NCI-H2196 (cell line): ENCODE measurements around the gene ZNF552.
A peak's percentile ranks its signal among the peaks of the same experiment; 100 is the strongest.
"Not testable (repeated sequence)": the region's sequence is repeated elsewhere in the genome, so short reads cannot be mapped to it uniquely, and the experiment has no call there.

Experiments used
- DNase-seq: peaks from one replicate; lab custom pipeline; 2025; ENCODE audit not compliant: unreplicated experiment; lab: John Stamatoyannopoulos, UW

ZNF552 gene

GRCh38 chr19:57814505-57815246, at the start of gene ZNF552:
Gene ZNF552 (minus strand): TSS chr19:57814913. CDS start chr19:57814743, 170 bp downstream.
- DNase-seq = peak; percentile 97

GRCh38 chr19:57862351-57862750, 47.6 kb upstream of the ZNF552 start:
- not testable (repeated sequence) for DNase-seq

- not testable (repeated sequence) for DNase-seq
These were observed 39.4 kb upstream of the ZNF552 start for GRCh38 chr19:57854117-57854516.

DNA sequence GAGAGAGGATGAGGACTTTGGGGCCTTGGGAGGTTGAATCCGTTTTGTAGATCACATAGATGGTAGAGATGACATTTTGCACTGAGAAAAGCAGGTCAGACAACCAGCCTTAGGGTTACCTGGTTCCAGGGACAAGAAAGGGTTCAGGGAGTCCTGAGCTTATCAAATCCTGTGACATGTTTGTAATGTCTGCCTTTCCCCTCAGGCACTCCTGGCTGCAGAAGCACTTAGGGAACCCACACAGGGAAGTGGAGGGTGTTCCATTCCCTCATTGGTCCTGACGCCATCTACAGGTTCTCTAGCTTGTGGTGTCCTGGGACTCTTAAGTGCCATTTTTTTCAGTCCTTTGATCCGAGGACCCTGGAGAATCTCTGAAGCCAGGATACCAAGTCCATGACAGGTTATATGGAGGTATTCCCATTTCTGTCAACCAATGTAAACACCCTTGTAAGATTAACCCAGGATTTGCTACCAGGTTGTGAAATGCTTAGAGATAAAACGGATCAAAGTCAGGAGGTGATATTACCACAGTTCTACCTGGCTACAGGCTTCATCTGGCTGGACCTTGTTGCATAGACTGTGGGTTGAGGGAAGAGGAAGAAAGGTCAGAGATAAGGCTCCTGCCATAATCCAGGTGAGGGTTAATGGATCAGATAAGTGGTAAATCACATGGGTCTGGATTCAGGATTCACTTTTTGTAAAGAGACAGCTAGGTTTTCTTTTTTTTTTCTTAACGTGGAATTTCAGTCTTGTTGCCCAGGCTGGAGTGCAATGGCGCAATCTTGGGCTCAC, 37.3 kb upstream of the ZNF552 start:
- DNase-seq = not testable (repeated sequence)

GRCh38 chr19:57850553-57851017, 35.9 kb upstream of the ZNF552 start:
- DNase-seq = no peak

DNA sequence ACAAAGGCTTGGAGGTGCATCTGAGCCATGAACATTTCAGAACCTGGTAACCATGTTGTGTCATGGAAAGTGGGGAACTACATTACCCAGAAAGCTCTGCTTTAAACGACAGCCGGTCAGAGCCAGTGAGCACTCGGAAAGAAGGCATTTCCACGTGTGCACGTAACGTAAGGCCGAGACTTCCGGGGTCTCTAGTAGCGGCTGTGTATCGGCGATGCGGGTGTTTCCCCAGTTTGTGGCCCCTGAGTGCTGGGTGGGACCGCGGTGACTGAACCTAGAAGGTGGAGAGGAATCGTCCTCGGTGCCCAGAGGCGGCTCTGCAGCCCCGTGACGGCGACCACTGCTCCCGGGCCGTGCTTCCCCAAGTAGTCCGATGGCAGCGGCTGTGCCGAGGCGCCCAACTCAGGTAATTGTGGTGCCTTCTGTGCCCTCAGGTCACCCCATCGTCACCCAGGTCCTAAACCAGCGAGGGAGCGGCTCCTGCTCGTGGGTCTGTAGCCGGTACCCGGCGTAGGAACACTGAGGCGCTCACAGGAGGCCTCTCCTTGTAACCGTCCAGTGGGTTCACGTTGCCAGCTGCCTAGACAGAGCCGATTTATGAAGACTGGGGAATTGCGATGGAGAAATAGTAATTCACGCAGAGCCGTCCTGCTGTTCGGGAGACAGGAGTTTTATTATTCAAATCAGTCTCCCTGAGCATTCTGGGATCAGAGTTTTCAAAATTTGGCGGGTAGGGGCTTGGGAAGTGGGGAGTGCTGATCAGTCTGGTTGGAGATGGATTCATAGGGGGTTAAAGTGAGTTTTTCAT, 35.2 kb upstream of the ZNF552 start, which contains the start of gene ZNF587:
Gene ZNF587 (plus strand): TSS at position 194 of the 808 bp plus-strand sequence. CDS start 180 bp downstream, at position 374.
- DNase-seq = peak; percentile 74

GRCh38 chr19:57849162-57849665, 34.5 kb upstream of the ZNF552 start:
- DNase-seq = not testable (repeated sequence)

GRCh38 chr19:57847164-57847563, 32.5 kb upstream of the ZNF552 start:
- DNase-seq = not testable (repeated sequence)

GRCh38 chr19:57841122-57841763, 26.5 kb upstream of the ZNF552 start:
- DNase-seq = no peak

- not testable (repeated sequence) for DNase-seq
These were observed 24.0 kb upstream of the ZNF552 start for GRCh38 chr19:57838622-57839191.

DNA sequence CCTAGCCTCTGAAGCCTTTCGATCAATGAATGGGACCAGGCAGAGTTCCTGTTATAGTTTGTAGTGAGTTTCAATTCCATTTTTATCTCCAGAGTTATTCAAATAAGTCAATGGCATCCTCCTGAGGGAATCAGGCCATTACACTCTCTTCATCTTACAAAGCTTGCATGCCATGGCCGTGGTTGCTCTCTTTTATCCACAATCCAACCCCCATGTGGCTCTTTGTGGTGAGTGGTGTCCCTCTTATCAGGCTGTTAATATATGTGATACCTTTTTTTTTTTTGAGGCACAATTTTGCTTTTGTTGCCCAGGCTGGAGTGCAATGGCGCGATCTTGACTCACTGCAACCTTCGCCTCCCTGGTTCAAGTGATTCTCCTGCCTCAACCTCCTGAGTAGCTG, 22.3 kb upstream of the ZNF552 start:
- not testable (repeated sequence) for DNase-seq

DNA sequence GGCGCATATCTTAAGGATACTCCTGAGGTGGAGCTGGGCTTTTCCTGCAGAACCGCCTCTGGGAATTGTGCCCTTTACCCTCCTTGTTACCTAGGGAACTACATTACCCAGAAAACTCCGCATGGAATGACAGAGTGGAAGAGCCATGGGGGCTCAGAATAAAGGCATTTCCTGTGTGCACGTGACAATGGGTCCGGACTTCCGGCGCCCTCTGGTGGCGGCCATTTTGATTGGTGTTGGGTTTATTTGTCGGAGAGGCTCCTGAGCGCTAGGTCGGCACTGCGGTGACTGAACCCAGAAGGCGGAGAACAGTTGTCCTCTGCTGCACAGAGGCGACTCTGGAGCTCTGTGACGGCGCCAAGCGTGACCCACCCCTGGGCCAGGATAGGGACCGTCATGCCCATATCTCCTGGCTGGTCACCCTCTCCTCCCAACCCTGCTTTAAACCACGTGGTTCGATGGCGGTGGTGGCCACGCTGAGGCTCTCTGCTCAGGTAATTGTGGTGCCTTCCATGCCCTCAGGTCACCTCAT, 15.4 kb upstream of the ZNF552 start, which contains the start of gene ZNF587B:
Gene ZNF587B (plus strand): TSS at position 229 of the 532 bp plus-strand sequence. CDS start 230 bp downstream, at position 459.
- no peak for DNase-seq

- DNase-seq = no peak
These were observed 14.6 kb upstream of the ZNF552 start for GRCh38 chr19:57829316-57829715.

DNA sequence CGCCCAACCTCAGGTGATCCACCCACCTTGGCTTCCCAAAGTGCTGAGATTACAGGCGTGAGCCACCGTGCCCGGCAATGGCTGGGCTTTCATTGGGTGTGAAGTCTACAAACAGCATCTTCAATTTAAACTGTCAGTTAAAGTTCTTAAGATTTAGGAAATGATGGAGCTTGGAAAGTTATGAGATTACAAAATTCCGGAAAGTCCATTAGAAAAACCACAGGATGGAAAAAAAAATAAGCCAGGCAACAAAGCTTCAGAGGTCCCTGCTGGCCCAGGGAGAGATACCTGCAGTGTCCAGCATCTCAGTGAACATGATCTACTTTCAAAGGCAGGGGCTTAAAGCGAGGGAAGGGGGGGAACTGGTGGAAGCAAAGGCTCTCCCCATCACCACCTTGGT, 10.8 kb upstream of the ZNF552 start:
- no peak for DNase-seq

GRCh38 chr19:57823608-57824007, 8.9 kb upstream of the ZNF552 start:
- not testable (repeated sequence) for DNase-seq

GRCh38 chr19:57823155-57823554, 8.4 kb upstream of the ZNF552 start:
- DNase-seq = not testable (repeated sequence)

DNA sequence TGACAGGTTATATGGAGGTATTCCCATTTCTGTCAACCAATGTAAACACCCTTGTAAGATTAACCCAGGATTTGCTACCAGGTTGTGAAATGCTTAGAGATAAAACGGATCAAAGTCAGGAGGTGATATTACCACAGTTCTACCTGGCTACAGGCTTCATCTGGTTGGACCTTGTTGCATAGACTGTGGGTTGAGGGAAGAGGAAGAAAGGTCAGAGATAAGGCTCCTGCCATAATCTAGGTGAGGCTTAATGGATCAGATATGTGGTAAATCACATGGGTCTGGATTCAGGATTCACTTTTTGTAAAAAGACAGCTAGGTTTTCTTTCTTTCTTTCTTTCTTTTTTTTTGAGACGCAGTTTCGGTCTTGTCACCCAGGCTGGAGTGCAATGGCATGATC, 6.8 kb upstream of the ZNF552 start:
- not testable (repeated sequence) for DNase-seq

- DNase-seq = not testable (repeated sequence)
These were observed 6.4 kb upstream of the ZNF552 start for GRCh38 chr19:57821095-57821494.

DNA sequence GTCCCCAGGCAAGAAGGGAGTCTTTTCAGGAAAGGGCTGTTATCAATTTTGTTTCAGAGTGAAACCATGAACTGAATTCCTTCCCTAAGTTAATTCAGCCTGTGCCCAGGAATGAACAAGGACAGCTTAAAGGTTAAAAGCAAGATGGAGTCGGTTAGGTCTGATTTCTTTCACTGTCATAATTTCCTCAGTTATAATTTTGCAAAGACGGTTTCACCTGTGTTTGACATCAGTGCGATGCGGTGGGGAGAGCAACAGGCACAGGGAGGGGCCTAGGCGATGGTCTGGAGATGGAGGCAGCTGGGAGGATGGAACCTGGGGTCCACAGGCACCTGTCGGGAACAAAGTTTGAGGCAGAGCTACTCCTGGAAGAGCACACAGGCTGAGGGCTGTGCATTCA, 5.9 kb upstream of the ZNF552 start:
- DNase-seq = no peak
